MCF 10A (cell line): Measurements from ENCODE around the gene CEMIP. TPM values are rescaled to one million over a fixed set of nuclear protein-coding genes. Genes with fewer than 3 reads are reported as not detected.

Source experiments
- BruUV-seq: library from RNA; stranded (reverse); fragments of 400-500 nt; replicated peaks from 2 replicates; lab custom pipeline; 2021; lab: Mats Ljungman, UMichigan
- CTCF ChIA-PET: fragments of 300-600 bp; sonication (Branson Sonifier 250); formaldehyde crosslinking; extraction: SDS; loops from one replicate; lab custom pipeline; 2021; ENCODE audit warnings: antibody characterized with exemption, inconsistent platforms; lab: Yijun Ruan, JAX
- POLR2A ChIA-PET: fragments of 300-600, 350-650 bp; sonication (Branson Sonifier 250); formaldehyde crosslinking; extraction: SDS; loops from one replicate; lab custom pipeline; 2020; ENCODE audit warnings: antibody characterized with exemption, inconsistent platforms; lab: Yijun Ruan, JAX
- DNase-seq: peaks from one replicate; pipeline ENCODE4 v3.0.0-alpha.2; 2018; ENCODE audit not compliant: unreplicated experiment
- H3K27ac Mint-ChIP-seq: one replicate; pipeline ENCODE4 v1.8.0; 2022; ENCODE audit warnings: mild to moderate bottlenecking, low read depth, mixed read lengths; ENCODE audit not compliant: unreplicated experiment
- H3K27me3 Mint-ChIP-seq: one replicate; pipeline ENCODE4 v1.8.0; 2022; ENCODE audit warnings: mixed read lengths; ENCODE audit not compliant: insufficient read depth, unreplicated experiment
- H3K36me3 Mint-ChIP-seq: one replicate; pipeline ENCODE4 v1.8.0; 2022; ENCODE audit warnings: mild to moderate bottlenecking, moderate library complexity, mixed read lengths; ENCODE audit not compliant: insufficient read depth, unreplicated experiment
- H3K4me1 Mint-ChIP-seq: one replicate; pipeline ENCODE4 v1.8.0; 2022; ENCODE audit warnings: mixed read lengths; ENCODE audit not compliant: insufficient read depth, unreplicated experiment
- H3K4me3 Mint-ChIP-seq: one replicate; pipeline ENCODE4 v1.8.0; 2022; ENCODE audit warnings: mild to moderate bottlenecking, moderate library complexity, mixed read lengths; ENCODE audit not compliant: unreplicated experiment
- H3K9me3 Mint-ChIP-seq: one replicate; pipeline ENCODE4 v1.8.0; 2022; ENCODE audit warnings: mixed read lengths; ENCODE audit not compliant: unreplicated experiment
- CTCF ChIP-seq: fragments of 200-600 bp; IDR thresholded peaks from one replicate; pipeline ENCODE4 v1.8.0; 2022; ENCODE audit warnings: antibody characterized with exemption, mild to moderate bottlenecking; ENCODE audit not compliant: unreplicated experiment
- intact Hi-C: fragments of 100-400 bp; cut with micrococcal nuclease; formaldehyde crosslinking; loops from 2 replicates; pipeline ENCODE4 v1.14.1; 2022
- total RNA-seq: library from RNA; stranded (reverse); gene quantifications from 2 replicates; pipeline ENCODE4 v1.2.3, GENCODE V29; 2022

The CEMIP gene
- total RNA-seq, 1 experiment from 2014 or later: 0.14 TPM

GRCh38 chr15:80816049-80816653, 37.0 kb downstream of the CEMIP start:
- BruUV-seq: no TSS peak
- H3K4me1 Mint-ChIP-seq: no peaks in the 10 kb centered on the region
- ChIA-PET POLR2A (interaction anchor here (0.7 kb wide), 1 partner anchor 255 kb away, joined by 4 read pairs; no protein-coding TSS in a partner anchor), CTCF (interaction anchor here (0.8 kb wide), 1 partner anchor 10 kb away, joined by 3 read pairs; no protein-coding TSS in a partner anchor)
- no peak for DNase-seq
- H3K9me3 Mint-ChIP-seq: no peaks in the 10 kb centered on the region
- no peaks in the 10 kb centered on the region for H3K36me3 Mint-ChIP-seq
- no peaks in the 10 kb centered on the region for H3K27me3 Mint-ChIP-seq
- intact Hi-C loops: no loop called here
- no peak for TF ChIP-seq CTCF
- no peak overlapping the region for H3K4me3 Mint-ChIP-seq
- H3K27ac Mint-ChIP-seq: no peak overlapping the region

GRCh38 chr15:80816936-80817335, 37.8 kb downstream of the CEMIP start:
- Mint-ChIP-seq H3K27me3 (no peaks in the 10 kb centered on the region), H3K27ac (no peak overlapping the region), H3K9me3 (no peaks in the 10 kb centered on the region), H3K4me3 (no peak overlapping the region), H3K36me3 (no peaks in the 10 kb centered on the region), H3K4me1 (no peaks in the 10 kb centered on the region)
- ChIA-PET POLR2A (no interaction called here), CTCF (no interaction called here)
- DNase-seq: no peak
- BruUV-seq: no TSS peak
- TF ChIP-seq CTCF: no peak
- intact Hi-C loops: no loop called here

GRCh38 chr15:80817901-80818300, 38.7 kb downstream of the CEMIP start:
- no TSS peak for BruUV-seq
- no peak for DNase-seq
- Mint-ChIP-seq H3K4me1 (no peaks in the 10 kb centered on the region), H3K36me3 (no peaks in the 10 kb centered on the region), H3K27ac (no peak overlapping the region), H3K9me3 (no peaks in the 10 kb centered on the region), H3K4me3 (no peak overlapping the region), H3K27me3 (no peaks in the 10 kb centered on the region)
- ChIA-PET CTCF (no interaction called here), POLR2A (no interaction called here)
- no peak for TF ChIP-seq CTCF
- intact Hi-C loops: no loop called here

- ChIA-PET CTCF (no interaction called here), POLR2A (no interaction called here)
- Mint-ChIP-seq H3K9me3 (no peaks in the 10 kb centered on the region), H3K4me3 (no peak overlapping the region), H3K27ac (no peak overlapping the region), H3K4me1 (no peaks in the 10 kb centered on the region), H3K27me3 (no peaks in the 10 kb centered on the region), H3K36me3 (no peaks in the 10 kb centered on the region)
- no peak for DNase-seq
- BruUV-seq: no TSS peak
- intact Hi-C loops: no loop called here
- no peak for TF ChIP-seq CTCF
Measured at GRCh38 chr15:80819001-80819400, 39.8 kb downstream of the CEMIP start.
